ENCODE measurements around the gene MRTFA. TPM values are rescaled to one million over a fixed set of nuclear protein-coding genes. Genes with fewer than 3 reads are reported as not detected.

The MRTFA gene
- polyA plus RNA-seq, 1 of the 3 experiments (the other 2 are of a cell fraction), result 5.8 TPM

DNA sequence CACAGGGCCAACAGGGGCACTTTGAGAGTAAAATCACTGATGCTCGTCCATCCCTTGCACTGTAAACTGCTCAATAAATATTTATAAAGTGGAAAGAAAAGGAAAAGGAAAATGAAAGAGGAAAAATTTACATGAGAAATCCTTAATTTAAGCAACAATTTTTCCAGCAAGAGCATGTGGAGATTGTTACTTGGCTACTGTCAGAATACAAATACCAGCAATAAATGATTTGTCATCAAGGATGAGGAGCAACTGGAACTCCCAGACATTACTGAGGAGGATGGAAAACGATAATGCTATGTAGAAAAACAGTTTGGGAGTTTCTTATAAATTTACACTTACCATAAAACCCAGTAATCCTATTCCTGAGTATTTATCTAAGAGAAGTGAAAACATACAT lies 143.1 kb downstream of the MRTFA start:
- Histone ChIP-seq H4K20me1 (ENCODE audit: insufficient read depth) (no peaks in the 10 kb centered on the region), H3K36me3 (replicated peaks in 1 of 2; ENCODE audit: control insufficient read depth in 1 of 2, insufficient read depth in 2 of 2, low read length in 1 of 2) (no peaks in the 10 kb centered on the region), H3K9me2 (no peaks in the 10 kb centered on the region), H3K27me3 (ENCODE audit: insufficient read depth) (no peaks in the 10 kb centered on the region), H3K9ac (no peak overlapping the region), H3K4me2 (no peak overlapping the region), H3K4me1 (ENCODE audit: control insufficient read depth in 1 of 2, insufficient read depth in 2 of 2, low read depth in 1 of 2, low read length in 1 of 2) (no peaks in the 10 kb centered on the region; a peak in 1 of 4 replicates), H2AFZ (ENCODE audit: low read depth) (no peak overlapping the region), H3F3A (replicated peaks; ENCODE audit: insufficient read depth) (peaks cover 7% of the 10 kb centered on the region), H3K4me3 (ENCODE audit: low read depth in 2 of 2, low read length in 1 of 2) (no peak overlapping the region), H3K79me2 (ENCODE audit: insufficient read depth) (peaks cover 78% of the 10 kb centered on the region), H3K9me3 (no peaks in the 10 kb centered on the region), H3K27ac (ENCODE audit: low read depth in 2 of 2, low read length in 1 of 2) (no peak overlapping the region)
- 95% methylated on average over 2 of the region's 2 CpGs for WGBS (ENCODE audit: low lambda C conversion rate)
- no peak for DNase-seq
- POLR2A ChIA-PET, result no interaction called here
- CTCF ChIA-PET, result no interaction called here
- TF ChIP-seq, protein P1, sequence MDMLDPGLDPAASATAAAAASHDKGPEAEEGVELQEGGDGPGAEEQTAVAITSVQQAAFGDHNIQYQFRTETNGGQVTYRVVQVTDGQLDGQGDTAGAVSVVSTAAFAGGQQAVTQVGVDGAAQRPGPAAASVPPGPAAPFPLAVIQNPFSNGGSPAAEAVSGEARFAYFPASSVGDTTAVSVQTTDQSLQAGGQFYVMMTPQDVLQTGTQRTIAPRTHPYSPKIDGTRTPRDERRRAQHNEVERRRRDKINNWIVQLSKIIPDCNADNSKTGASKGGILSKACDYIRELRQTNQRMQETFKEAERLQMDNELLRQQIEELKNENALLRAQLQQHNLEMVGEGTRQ (IDR thresholded peaks at IDR 0.05; ENCODE audit: borderline replicate concordance, low read depth, low read length), result no peak
- TF ChIP-seq, protein P2, sequence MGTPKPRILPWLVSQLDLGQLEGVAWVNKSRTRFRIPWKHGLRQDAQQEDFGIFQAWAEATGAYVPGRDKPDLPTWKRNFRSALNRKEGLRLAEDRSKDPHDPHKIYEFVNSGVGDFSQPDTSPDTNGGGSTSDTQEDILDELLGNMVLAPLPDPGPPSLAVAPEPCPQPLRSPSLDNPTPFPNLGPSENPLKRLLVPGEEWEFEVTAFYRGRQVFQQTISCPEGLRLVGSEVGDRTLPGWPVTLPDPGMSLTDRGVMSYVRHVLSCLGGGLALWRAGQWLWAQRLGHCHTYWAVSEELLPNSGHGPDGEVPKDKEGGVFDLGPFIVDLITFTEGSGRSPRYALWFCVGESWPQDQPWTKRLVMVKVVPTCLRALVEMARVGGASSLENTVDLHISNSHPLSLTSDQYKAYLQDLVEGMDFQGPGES (IDR thresholded peaks at IDR 0.05; ENCODE audit: low read depth, low read length), result no peak

DNA sequence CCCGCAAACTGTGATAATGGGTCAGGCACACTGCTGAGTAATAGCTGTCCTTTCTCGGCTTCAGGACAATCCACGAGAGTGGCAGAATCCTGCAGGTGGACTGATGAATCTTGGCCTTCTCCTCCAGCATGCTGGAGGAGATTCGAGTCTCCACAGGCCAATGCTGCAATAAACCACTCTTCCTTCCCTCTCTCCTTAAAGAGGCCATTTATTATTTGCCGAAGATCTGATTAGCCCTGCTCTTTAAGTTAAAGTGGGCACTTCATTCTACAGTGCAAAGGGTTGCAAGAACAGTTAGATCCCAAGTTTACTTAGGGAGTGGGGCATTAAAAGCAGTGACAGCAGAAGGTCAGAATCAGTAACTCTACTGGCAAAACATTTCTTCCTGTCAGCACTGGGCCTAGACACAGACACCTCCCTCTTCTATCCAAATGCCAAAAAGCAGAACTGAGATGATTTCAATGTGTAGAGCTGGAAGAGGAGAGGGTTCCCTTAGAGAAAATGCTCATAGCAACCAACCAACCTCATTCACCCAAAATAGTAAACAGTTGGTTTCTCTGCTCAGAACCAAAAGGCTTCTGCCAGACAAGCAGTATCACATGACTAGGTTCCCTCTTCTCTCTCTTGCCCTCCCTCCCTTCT lies 144.4 kb downstream of the MRTFA start:
- Histone ChIP-seq H2AFZ (ENCODE audit: low read depth) (no peak overlapping the region), H3F3A (replicated peaks; ENCODE audit: insufficient read depth) (peaks cover 3% of the 10 kb centered on the region), H3K27me3 (ENCODE audit: insufficient read depth) (no peaks in the 10 kb centered on the region), H3K9me3 (no peaks in the 10 kb centered on the region), H3K9me2 (no peaks in the 10 kb centered on the region), H3K9ac (no peak overlapping the region), H3K27ac (ENCODE audit: low read depth in 2 of 2, low read length in 1 of 2) (no peak overlapping the region; a peak in 1 of 4 replicates), H3K79me2 (ENCODE audit: insufficient read depth) (peaks cover 84% of the 10 kb centered on the region), H3K4me3 (ENCODE audit: low read depth in 2 of 2, low read length in 1 of 2) (no peak overlapping the region), H3K4me2 (no peak overlapping the region), H4K20me1 (ENCODE audit: insufficient read depth) (no peaks in the 10 kb centered on the region), H3K36me3 (replicated peaks in 1 of 2; ENCODE audit: control insufficient read depth in 1 of 2, insufficient read depth in 2 of 2, low read length in 1 of 2) (no peaks in the 10 kb centered on the region), H3K4me1 (ENCODE audit: control insufficient read depth in 1 of 2, insufficient read depth in 2 of 2, low read depth in 1 of 2, low read length in 1 of 2) (peaks cover 0 to 8% of the 10 kb centered on the region in 2 experiments; a peak in 1 of 4 replicates)
- POLR2A ChIA-PET, result no interaction called here
- TF ChIP-seq, protein P2 (IDR thresholded peaks at IDR 0.05; ENCODE audit: low read depth, low read length), result no peak
- TF ChIP-seq YY1 (IDR thresholded peaks at IDR 0.05; ENCODE audit: low read depth), result no peak
- TF ChIP-seq MXI1 (IDR thresholded peaks at IDR 0.05; ENCODE audit: low read depth, low read length), result no peak
- no peak for TF ChIP-seq RAD21 (IDR thresholded peaks at IDR 0.05; ENCODE audit: low read length)
- no peak for TF ChIP-seq EP300 (IDR thresholded peaks at IDR 0.05; ENCODE audit: borderline replicate concordance in 1 of 2, low read depth in 1 of 2, low read length in 1 of 2)
- TF ChIP-seq, protein P3, sequence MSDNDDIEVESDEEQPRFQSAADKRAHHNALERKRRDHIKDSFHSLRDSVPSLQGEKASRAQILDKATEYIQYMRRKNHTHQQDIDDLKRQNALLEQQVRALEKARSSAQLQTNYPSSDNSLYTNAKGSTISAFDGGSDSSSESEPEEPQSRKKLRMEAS (IDR thresholded peaks at IDR 0.05; ENCODE audit: low read depth), result no peak
- TF ChIP-seq CHD2 (IDR thresholded peaks at IDR 0.05; ENCODE audit: low read length, partially characterized antibody), result no peak
- no peak for TF ChIP-seq MEF2A (IDR thresholded peaks at IDR 0.05; ENCODE audit: borderline replicate concordance, low read depth)
- TF ChIP-seq TEAD4 (IDR thresholded peaks at IDR 0.05; ENCODE audit: borderline replicate concordance, insufficient read depth), result no peak
- TF ChIP-seq GABPA (IDR thresholded peaks at IDR 0.05; ENCODE audit: low read depth), result no peak
- TF ChIP-seq, protein P1 (IDR thresholded peaks at IDR 0.05; ENCODE audit: borderline replicate concordance, low read depth, low read length), result no peak
- no peak for TF ChIP-seq TCF12 (IDR thresholded peaks at IDR 0.05)
- TF ChIP-seq, protein P4, sequence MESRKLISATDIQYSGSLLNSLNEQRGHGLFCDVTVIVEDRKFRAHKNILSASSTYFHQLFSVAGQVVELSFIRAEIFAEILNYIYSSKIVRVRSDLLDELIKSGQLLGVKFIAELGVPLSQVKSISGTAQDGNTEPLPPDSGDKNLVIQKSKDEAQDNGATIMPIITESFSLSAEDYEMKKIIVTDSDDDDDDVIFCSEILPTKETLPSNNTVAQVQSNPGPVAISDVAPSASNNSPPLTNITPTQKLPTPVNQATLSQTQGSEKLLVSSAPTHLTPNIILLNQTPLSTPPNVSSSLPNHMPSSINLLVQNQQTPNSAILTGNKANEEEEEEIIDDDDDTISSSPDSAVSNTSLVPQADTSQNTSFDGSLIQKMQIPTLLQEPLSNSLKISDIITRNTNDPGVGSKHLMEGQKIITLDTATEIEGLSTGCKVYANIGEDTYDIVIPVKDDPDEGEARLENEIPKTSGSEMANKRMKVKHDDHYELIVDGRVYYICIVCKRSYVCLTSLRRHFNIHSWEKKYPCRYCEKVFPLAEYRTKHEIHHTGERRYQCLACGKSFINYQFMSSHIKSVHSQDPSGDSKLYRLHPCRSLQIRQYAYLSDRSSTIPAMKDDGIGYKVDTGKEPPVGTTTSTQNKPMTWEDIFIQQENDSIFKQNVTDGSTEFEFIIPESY (IDR thresholded peaks at IDR 0.05; ENCODE audit: borderline replicate concordance, low read depth), result no peak
- TF ChIP-seq FOXJ3 (CRISPR knock-in tag; IDR thresholded peaks at IDR 0.05), result no peak
- TF ChIP-seq SMC3 (IDR thresholded peaks at IDR 0.05; ENCODE audit: low read depth, low read length), result no peak
- TF ChIP-seq, protein P5, sequence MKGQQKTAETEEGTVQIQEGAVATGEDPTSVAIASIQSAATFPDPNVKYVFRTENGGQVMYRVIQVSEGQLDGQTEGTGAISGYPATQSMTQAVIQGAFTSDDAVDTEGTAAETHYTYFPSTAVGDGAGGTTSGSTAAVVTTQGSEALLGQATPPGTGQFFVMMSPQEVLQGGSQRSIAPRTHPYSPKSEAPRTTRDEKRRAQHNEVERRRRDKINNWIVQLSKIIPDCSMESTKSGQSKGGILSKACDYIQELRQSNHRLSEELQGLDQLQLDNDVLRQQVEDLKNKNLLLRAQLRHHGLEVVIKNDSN (IDR thresholded peaks at IDR 0.05; ENCODE audit: borderline replicate concordance, low read depth), result no peak
- TF ChIP-seq FOSL2 (IDR thresholded peaks at IDR 0.05; ENCODE audit: borderline replicate concordance, low read depth), result no peak
- CTCF ChIA-PET, result interaction anchor here (1.2 kb wide), 1 partner anchor 55 kb away, joined by 4 read pairs; no protein-coding TSS in a partner anchor
- DNase-seq, result no peak
- 93% methylated on average over 5 of the region's 5 CpGs for WGBS (ENCODE audit: low lambda C conversion rate)

Data from SK-N-SH (cell line).